HG03139 (cell line): ENCODE results near the gene CACNB4.
"Not testable (repeated sequence)": the region's sequence is repeated elsewhere in the genome, so short reads cannot be mapped to it uniquely, and the experiment has no call there.

Experiments used
- ATAC-seq: cut with Tn5 transposase; IDR thresholded peaks from one replicate; pipeline ENCODE4 v1.9.1; 2021; ENCODE audit not compliant: unreplicated experiment

The CACNB4 gene

GRCh38 chr2:152054593-152054992 lies 44.3 kb downstream of the CACNB4 start:
- ATAC-seq = no peak

GRCh38 chr2:152051436-152051835 lies 47.4 kb downstream of the CACNB4 start:
- no peak for ATAC-seq

GRCh38 chr2:152050915-152051314 lies 47.9 kb downstream of the CACNB4 start:
- no peak for ATAC-seq

GRCh38 chr2:152050341-152050740 lies 48.5 kb downstream of the CACNB4 start:
- no peak for ATAC-seq

- no peak for ATAC-seq
These were observed 49.3 kb downstream of the CACNB4 start for GRCh38 chr2:152049541-152049940.

- no peak for ATAC-seq
These were observed 50.9 kb downstream of the CACNB4 start for GRCh38 chr2:152047824-152048471.

- ATAC-seq = peak; percentile 54
These were observed 51.9 kb downstream of the CACNB4 start for GRCh38 chr2:152046940-152047339.

- ATAC-seq = no peak
These were observed 55.9 kb downstream of the CACNB4 start for GRCh38 chr2:152042636-152043615.

- ATAC-seq = no peak
These were observed 60.3 kb downstream of the CACNB4 start for GRCh38 chr2:152038441-152038958.

- no peak for ATAC-seq
These were observed 61.0 kb downstream of the CACNB4 start for GRCh38 chr2:152037743-152038435.

GRCh38 chr2:152036611-152037469 lies 62.0 kb downstream of the CACNB4 start:
- ATAC-seq = peak; percentile 85

- ATAC-seq = no peak
These were observed 64.5 kb downstream of the CACNB4 start for GRCh38 chr2:152034257-152034801.

- ATAC-seq = no peak
These were observed 65.6 kb downstream of the CACNB4 start for GRCh38 chr2:152033011-152033925.

- ATAC-seq = no peak
These were observed 67.0 kb downstream of the CACNB4 start for GRCh38 chr2:152031747-152032306.

GRCh38 chr2:152030596-152031328 lies 68.1 kb downstream of the CACNB4 start:
- ATAC-seq = not testable (repeated sequence)

- ATAC-seq = no peak
These were observed 70.5 kb downstream of the CACNB4 start for GRCh38 chr2:152028182-152028862.

GRCh38 chr2:152025678-152026287 lies 73.1 kb downstream of the CACNB4 start:
- ATAC-seq = peak; percentile 87
